Pulmonary artery endothelial cell (primary cell): ENCODE measurements around the gene OR51E1. TPM values are rescaled to one million over a fixed set of nuclear protein-coding genes. Genes with fewer than 3 reads are reported as not detected.

Experiments used
- DNase-seq: peaks from one replicate; pipeline ENCODE4 v3.0.0-alpha.2; 2011; ENCODE audit warnings: low read depth, low spot score
- total RNA-seq: library from RNA; depleted of rRNA; stranded (reverse); fragments of >200 nt; gene quantifications from 2 replicates; pipeline ENCODE4 v1.2.3, GENCODE V29; 2014

OR51E1 gene
- total RNA-seq, 1 donor from 2014 or later: not detected

DNA sequence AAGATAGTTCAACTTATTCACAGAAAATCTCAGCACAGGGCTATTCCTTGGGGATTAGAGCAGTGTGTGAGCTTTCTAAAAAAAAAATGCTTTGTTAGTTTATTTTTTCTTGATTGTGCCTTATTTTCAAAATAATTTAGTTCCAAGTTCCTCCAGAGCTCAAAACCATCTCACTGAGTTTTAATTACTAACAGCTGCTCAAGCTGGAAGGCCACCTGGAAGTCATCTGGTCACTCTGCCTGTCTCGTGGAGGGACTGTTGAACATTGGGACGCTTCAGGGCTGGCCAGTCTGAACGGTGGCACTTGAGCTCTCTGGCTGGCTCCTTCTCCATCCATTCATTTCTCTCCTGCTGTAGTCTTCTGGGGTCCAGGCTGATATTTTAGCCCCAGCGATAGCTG is 4.0 kb downstream of the OR51E1 start:
- no peak for DNase-seq

DNA sequence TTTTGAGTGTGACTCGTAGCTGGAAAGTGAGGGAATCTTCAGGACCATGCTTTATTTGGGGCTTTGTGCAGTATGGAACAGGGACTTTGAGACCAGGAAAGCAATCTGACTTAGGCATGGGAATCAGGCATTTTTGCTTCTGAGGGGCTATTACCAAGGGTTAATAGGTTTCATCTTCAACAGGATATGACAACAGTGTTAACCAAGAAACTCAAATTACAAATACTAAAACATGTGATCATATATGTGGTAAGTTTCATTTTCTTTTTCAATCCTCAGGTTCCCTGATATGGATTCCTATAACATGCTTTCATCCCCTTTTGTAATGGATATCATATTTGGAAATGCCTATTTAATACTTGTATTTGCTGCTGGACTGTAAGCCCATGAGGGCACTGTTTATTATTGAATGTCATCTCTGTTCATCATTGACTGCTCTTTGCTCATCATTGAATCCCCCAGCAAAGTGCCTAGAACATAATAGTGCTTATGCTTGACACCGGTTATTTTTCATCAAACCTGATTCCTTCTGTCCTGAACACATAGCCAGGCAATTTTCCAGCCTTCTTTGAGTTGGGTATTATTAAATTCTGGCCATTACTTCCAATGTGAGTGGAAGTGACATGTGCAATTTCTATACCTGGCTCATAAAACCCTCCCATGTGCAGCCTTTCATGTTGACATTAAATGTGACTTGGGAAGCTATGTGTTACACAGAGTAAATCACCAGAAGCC is 11.0 kb downstream of the OR51E1 start:
- no peak for DNase-seq

DNA sequence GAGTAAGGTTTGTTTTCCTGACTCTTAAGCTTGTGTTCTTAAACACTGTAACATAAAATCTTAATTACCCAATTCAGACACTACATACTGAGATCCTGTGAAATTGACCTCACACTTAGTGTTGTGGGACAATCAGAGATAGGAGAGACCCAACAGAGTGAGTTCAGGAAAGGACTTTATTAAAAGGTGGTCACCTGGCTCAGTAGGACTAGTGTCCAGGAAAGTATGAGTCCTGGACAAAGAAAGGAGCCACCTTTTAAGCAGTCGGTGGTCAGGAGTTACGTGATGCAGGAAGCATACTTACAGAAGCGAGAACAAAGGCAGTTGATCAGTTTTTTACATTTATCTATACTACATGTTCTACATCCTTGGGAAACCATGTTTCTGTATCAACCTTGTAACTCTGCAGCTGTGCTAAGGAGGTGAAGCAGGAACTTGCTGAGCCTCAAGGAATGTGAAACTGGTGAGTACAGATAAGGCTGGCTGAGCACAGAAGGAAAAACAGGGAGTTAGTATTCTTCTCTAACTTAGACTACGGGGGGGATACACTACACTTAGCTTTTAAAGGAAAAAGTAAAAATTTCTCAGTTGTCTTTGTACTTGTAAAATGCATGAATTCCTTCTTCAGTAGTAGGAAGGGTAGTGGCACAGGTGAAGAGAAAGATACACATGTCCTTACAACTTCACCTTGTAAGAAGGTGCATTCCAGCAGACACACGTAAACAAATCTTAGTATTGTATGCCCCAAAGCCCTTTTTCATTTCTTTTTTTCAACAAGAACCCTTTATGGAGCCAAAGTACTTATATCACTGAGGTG is 15.1 kb downstream of the OR51E1 start:
- no peak for DNase-seq

DNA sequence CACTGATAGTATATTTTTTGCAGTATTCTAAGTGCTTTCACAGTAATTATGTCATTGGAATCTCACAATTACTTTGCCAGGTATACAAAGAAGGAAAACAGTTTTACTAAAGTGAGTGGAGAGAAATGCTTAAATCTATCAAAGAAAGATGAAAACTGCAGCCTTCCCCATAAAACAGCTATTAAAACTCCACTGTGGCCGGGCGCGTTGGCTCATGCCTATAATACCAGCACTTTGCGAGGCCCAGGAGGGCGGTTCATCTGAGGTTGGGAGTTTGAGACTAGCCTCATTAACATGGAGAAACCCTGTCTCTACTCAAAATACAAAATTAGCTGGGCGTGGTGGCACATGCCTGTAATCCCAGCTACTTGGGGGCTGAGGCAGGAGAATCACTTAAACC is 19.1 kb downstream of the OR51E1 start:
- no peak for DNase-seq

DNA sequence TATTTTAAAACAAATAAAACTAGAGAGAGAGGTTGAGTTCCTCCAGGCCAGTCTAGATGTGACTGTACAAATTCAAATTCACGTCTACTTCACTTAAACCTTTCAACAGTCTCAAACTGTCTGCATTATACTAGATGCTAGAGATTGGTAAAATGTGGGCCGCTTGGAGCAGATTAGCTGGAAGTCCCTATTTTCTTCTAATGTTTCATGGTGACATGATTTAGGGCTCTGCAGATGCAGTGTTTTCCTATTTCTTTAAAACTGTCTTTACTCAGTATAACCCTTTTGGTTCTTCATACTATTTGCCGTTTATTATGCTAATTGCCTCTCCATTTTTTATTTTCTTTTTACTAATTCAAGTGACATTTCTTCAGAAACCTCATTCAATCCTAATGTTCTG is 20.4 kb downstream of the OR51E1 start:
- DNase-seq: no peak

DNA sequence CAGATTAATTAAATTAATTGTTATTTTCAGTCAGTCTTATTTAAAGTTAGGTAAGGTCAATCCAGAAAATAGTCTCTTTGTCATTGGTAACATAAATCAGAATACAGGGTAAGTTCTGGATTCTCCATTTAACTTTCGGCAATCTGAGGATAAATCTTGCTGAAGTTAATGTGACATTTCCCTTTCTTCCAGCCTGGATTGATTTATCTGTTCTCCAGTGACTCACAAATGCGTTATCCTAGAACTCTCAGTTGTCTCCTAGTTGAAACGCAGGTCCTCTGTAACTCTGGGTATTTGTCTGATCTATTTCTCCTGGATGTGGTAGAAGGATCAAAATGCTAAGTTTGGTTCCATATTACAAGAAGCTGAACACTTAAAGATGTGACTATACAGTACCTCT is 21.0 kb downstream of the OR51E1 start:
- no peak for DNase-seq

DNA sequence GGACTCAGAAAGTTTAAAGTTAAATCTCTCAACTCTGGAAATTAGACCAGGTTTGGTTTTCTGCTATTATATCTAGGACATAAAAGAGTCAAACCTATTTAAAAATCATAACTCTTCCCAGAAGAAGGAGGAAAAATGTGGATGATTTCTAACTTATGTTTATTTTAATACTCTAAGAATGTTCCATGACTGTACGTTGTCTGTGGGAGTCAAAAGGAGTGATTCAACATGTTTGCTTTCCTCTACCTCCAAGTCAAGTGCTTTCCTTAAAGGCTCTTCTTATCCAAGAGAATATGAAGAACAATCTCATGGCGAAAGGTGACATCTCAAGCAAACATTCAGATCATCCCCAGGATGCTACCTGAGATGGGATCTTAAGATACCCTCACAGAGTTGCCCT is 21.6 kb downstream of the OR51E1 start:
- DNase-seq: no peak

DNA sequence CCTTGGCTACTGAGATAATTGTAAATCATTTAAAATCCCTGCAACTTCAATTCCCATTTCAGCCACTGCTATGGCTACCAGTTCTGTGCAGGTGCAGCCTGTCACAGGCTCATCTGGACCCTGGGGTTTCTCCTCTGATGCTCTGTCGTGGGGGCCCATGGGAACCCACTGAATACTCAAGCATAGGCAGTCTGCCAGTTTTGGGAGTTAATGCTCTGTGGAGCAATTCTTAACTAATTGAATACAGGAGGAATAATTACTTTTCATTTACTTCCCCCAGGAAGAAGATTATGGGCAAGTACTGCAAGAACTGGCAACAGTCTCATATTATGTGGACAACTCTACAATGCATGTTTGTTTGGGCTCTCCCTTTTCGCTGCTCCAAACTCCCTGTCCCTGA is 28.0 kb downstream of the OR51E1 start:
- DNase-seq: no peak

DNA sequence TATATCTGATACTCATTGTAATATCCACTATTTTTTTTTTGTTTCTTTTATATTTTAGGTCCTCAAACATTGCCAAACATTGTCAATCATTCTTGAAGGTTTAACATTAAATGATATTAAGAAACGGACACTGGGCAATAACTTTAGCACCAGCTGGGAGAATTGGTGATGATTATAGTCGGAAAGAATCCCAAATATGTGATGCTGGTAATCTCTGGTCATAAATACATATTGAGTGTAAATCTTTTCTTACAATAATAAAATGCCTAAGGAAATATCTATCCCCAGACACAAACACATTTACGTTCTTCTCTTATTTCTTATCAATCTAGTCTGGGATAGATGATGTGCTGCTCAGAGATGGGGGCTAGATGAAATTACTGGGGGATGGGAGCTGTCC is 28.7 kb downstream of the OR51E1 start:
- no peak for DNase-seq

DNA sequence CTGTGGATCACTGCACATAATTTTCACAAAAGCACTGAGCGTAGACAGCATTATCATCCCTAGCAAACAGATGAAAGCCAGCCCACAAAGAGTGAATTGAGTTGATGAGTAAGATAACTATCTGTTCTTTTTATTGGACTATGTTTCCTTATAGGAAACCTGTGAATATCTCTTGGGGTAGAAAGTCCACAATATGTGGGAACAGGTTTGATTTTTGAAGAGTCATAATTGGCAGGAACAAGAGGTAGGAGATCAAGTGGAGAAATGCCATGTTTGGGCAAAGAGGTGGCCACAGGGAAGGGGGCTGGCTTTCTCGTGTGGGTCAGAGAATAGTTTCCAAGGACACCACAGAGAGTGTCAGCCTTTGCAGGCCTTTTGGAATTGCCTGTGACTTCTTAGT is 30.0 kb downstream of the OR51E1 start:
- DNase-seq: no peak

DNA sequence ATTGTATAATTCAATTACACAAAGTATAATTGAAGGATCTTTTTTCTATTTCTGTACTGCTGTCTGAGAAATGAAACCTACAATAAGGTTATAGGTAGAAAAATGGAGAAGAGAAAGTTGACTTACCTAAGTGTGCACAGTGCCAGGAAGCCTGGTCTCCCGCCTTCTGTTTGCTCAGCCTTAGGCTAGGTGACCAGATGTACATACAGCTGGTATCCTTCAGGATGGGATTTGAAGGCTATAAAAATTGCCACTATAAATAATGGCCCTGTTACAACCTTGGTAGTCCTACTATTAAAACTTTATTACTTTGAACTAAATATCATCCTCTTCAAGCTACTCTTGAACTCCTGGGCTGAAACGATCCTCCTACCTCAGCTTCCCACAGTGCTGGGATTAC is 34.2 kb downstream of the OR51E1 start:
- no peak for DNase-seq

DNA sequence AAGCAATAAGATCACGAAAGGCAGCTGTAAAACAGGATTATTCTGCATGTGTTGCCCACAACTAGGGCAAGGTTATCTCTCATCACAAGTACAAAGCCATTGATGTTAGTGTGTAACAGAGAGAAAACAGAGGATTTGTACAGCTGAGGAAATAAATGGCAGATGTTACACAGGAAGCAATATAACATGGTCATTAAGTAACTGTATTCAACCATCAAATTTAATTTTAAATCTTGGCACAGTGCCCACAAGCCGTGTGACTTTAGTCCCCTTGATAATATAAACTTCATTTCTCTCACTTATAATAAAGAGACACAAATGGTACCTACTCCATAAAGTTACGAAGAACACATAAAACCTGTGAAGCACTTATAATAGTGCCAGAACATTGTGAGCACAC is 36.6 kb downstream of the OR51E1 start:
- no peak for DNase-seq

DNA sequence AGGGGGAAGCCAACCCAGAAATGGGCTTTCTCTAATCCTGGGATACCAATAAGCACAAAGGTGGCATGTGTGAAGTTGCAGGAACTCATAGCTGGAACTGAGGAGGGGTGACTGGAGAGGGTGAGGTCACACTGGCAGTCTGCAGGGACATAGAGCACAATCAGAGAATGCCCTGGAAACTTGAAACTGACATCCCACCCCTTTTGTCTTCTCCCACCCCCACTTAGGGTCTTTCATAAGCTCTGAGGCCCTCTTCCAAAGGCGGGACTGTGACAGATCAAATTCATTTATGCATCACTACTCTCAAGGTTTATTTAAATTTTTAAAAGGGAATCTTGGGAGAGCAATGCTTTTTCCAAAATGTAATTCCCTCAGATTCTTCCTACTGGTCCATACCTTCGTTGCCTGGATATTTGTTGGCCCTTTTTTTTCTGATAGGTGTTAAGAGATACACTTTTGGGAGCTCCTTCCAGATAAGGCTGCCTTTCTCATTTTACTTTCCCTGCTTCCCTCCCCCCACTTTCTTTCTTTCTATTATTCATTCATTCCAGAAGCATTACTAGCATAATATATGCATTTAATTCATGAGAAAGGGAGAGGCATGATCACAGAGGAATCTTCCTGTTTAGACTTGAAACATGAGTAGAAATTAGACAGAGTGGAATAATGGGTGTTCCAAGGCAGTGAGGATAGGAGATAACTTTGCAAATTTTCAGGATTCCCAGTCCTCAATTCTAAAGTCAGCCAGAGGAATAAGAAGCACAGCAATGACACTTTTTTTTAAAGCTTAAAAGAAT is 39.0 kb downstream of the OR51E1 start:
- no peak for DNase-seq

DNA sequence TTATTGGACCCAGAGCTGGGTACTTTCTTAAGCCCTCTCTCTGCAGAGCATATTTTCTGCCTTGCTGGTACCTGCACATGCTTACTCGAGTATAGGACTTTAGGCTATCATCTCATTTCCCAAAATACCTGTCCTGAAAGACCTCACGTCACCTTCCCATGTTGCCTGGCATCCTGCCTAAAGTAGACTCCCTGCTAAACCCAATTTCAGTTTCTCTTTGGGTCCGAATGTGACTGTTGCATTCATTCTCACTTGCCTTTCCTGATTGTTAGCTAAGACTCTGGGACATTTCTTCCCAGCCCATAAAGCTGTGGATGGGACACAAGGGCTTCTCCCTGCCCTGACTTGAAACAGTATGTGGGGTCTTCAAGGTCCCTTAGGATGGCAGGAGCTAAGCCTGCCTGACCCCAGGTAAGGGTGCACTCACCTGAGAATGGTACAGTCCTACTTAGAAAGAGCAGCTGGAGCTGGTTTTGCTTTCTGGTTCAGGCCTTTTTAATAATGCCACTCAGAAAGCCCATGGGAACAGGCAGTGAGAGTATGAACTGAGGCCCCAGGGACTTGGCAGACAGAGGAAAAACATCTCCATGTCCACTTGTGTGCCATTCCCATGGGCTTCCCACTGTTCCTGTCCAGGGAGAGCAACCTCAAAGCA is 41.0 kb downstream of the OR51E1 start:
- DNase-seq: no peak

DNA sequence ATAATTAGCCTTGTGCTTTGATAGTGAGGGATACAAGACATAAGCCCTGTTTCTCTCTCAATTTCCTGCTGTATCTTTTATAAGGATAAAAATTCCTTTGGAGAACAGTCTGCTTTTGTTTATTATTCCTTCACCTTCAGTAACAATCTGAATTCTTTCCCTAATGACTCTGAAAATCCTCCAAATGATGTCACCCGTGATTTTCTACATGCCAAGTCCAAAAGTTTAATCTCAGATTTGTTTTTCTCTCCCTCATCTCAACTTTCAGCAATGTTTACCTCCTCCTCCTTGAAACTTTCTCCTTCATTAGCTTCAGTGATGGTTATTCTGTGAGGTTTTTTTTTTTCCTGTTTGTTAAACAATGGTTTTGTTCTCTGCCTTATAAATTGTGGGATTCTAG is 51.7 kb downstream of the OR51E1 start:
- DNase-seq: no peak

DNA sequence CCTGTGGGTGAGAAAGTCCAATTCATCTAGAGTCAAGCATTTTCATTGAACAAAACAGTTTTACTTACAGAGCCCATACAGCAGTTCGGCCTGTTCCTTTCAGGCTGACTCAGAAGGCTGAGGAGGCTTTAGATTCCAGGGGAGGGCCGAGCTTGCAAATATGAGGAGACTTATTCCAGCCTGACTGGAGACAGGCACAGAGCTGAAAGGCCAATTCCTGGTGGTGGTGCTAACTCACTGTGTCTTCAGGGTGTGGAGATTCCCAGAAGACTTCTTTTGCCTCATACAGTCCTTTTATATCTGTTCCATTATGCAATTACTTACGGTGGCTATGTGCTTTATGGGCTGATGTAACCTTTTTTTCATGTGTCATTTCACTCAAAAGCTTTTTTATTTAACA is 53.8 kb downstream of the OR51E1 start, which contains the start of gene OR51E2:
TSS of gene OR51E2 (minus strand) at position 269 of the 400 bp plus-strand sequence. CDS start 15,142 bp downstream, outside the sequence.
- no peak for DNase-seq

DNA sequence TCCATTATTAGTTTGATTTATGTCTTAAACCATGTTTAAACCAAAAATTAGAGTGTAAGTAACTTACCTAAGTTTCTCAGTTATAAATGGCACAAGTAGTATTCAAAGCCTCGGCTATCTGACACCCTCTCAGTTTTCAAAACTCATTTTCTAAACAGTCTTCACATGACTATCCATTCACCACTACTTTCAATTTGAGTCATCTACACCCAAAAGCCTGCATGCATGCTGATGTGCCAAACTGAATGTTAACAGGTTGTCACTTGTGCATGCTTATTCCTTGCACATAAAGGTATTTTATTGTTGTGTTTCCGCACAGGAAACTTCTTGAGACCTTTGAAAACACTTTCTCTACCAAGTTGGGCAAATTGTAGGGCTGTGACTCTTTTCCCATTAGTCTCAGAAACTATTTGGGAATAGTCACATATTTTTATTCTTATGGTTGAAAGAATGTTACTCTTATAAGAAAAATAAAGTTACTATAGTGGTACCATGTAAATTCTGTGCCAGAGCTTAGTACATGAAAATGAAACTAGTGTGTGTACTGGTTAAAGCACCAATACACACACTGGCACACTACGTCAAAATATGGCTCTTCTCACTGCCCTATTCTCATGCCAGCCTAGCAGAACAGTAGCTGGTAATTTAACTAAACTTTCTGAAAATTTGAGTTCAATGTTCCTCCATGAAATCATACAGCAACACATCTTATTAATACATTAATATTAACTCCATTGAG is 56.1 kb downstream of the OR51E1 start:
- DNase-seq: no peak

DNA sequence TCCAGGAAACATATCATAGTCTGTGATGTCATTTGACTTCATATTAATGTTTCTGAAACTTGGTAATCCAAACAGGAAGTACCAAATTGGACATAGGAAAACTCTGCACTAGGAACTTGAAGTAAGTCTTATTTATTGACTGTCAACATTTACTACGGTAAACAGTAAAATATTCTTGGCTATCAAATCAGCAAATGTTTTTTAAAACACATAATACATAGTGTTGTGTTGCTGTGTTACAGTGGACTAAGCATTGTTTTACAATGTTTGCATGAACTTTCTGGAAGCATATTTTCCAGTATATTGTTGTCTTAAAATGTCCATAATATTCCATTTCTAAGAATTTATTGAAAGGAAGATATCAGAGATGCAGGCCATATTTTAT is 56.6 kb downstream of the OR51E1 start:
- DNase-seq: no peak

DNA sequence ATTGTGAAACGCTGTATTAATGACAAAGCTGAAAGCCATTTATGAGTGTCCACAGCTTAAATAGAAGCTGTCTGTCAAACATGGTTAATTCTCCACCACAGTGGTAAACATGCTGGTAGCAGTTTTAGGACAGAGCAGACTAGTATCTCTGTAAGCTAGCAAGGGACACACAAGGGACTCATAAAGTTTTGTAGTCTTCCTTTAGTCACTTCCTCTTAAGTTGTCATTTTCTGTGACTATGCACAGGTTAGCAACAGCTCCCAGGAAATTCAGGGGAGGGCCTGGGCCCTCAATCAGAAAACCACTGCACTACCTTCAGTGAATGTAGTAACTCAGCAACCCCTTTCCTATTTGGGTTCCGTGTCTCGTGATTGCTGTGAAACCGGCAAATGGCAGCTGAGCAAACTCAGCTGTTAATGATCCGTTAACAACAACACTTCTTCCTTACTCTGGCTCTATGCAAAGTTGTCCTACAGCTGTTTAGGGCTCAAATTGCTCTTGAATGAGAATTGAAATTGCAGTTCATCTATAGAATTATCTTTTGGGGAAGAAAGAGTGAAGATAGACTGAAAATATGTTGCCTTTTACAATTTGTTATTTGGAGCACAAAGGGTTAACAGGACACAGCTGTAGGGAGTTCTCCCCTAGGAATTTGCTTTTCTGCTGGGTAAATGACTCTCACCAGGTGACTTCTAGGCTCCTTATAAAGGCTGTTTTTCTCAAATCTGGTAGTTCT is 60.4 kb downstream of the OR51E1 start, which contains the start of gene MMP26:
TSS of gene MMP26 (plus strand) at position 731 of the 736 bp plus-strand sequence.
- DNase-seq: no peak

DNA sequence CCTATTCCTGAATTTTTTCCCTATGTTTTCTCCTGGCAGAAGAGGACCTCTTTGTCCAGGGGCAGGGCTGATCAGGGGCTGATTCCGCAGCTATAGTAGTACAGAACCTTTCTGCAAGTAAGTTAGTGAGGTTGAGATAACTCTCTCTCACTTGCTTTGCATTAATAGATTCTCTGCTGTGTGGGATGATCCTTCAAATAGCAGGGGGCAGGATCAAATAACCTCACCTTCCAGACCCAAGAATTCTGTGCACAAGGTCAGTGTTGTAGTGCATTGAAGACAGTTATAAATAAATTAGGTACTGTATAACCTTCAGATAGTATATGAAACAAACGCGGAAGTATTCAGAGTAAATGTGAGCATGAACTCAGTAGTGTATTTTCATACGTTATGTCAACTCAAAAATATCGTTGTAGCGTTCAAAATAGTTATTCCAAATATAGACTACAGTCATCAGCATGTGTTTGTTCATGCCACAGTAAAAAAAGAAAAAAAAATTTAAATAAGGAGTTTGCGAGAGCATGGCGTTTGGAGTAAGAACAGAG is 61.1 kb downstream of the OR51E1 start:
- DNase-seq: no peak
